HG03064 (cell line): ENCODE data around the gene ZNF79.

Source experiments
- ATAC-seq: cut with Tn5 transposase; IDR thresholded peaks from one replicate; pipeline ENCODE4 v1.9.1; 2021; ENCODE audit warnings: low read depth; ENCODE audit not compliant: unreplicated experiment

ZNF79 gene

GRCh38 chr9:127423934-127424675 lies at the start of gene ZNF79:
TSS of gene ZNF79 (plus strand) at chr9:127424382. CDS start at chr9:127424788, 406 bp downstream.
- ATAC-seq: peak; percentile 84

- no peak for ATAC-seq
Observed at GRCh38 chr9:127380479-127380878, 43.7 kb upstream of the ZNF79 start.

GRCh38 chr9:127382541-127382940 lies 41.6 kb upstream of the ZNF79 start:
- ATAC-seq: no peak

- ATAC-seq: no peak
Observed at GRCh38 chr9:127384016-127384730, 40.0 kb upstream of the ZNF79 start.

GRCh38 chr9:127384901-127385300 lies 39.3 kb upstream of the ZNF79 start:
- no peak for ATAC-seq

- no peak for ATAC-seq
Observed at GRCh38 chr9:127386249-127386648, 37.9 kb upstream of the ZNF79 start.

GRCh38 chr9:127386981-127387380 lies 37.2 kb upstream of the ZNF79 start:
- no peak for ATAC-seq

GRCh38 chr9:127388037-127388855 lies 35.9 kb upstream of the ZNF79 start:
- peak; percentile 74 for ATAC-seq

- ATAC-seq: no peak
Observed at GRCh38 chr9:127388856-127389238, 35.3 kb upstream of the ZNF79 start.

- ATAC-seq: no peak
Observed at GRCh38 chr9:127389381-127390247, 34.6 kb upstream of the ZNF79 start.

- ATAC-seq: no peak
Observed at GRCh38 chr9:127390248-127390545, 34.0 kb upstream of the ZNF79 start.

GRCh38 chr9:127390563-127390962 lies 33.6 kb upstream of the ZNF79 start:
- no peak for ATAC-seq

- ATAC-seq: no peak
Observed at GRCh38 chr9:127392166-127392565, 32.0 kb upstream of the ZNF79 start.

- no peak for ATAC-seq
Observed at GRCh38 chr9:127392976-127393375, 31.2 kb upstream of the ZNF79 start.

- no peak for ATAC-seq
Observed at GRCh38 chr9:127393645-127394044, 30.5 kb upstream of the ZNF79 start.

- no peak for ATAC-seq
Observed at GRCh38 chr9:127395497-127396252, 28.5 kb upstream of the ZNF79 start.

- ATAC-seq: no peak
Observed at GRCh38 chr9:127396253-127396807, 27.9 kb upstream of the ZNF79 start.

GRCh38 chr9:127396808-127397645 lies 27.2 kb upstream of the ZNF79 start, which contains the start of gene SLC2A8:
TSS of gene SLC2A8 (plus strand) at chr9:127397169. CDS start at chr9:127397231, 62 bp downstream.
- ATAC-seq: peak; percentile 91
